GM18858 (cell line): ENCODE results near the gene NRIP1.

ENCODE experiments used
- ATAC-seq: cut with Tn5 transposase; IDR thresholded peaks from one replicate; pipeline ENCODE4 v1.9.1; 2021; ENCODE audit not compliant: unreplicated experiment

Gene NRIP1

DNA sequence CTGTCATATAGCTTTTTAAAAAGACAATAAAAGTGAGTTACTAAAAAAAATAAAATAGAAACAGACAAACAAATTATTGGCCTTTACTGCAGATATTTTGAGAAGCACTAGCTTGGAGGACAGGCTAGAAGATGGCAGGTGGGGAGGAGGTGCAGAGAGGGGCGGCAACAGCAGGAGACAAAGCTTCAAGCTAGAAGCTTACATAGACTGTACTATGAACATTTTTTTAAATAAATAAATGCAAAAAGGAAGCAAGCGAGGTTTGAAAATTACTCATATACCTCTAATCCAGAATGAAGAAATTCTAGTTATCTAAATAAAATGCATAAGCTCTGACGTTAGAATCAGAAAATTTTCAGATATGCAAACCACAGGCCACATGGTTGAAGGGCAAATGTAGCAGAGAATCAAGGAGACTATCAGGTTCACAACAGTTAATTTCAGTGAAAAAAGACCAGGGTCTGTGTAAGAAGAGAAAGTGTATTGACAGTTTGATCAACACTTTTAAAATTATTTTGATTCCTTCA is 54.9 kb downstream of the NRIP1 start:
- ATAC-seq: no peak

DNA sequence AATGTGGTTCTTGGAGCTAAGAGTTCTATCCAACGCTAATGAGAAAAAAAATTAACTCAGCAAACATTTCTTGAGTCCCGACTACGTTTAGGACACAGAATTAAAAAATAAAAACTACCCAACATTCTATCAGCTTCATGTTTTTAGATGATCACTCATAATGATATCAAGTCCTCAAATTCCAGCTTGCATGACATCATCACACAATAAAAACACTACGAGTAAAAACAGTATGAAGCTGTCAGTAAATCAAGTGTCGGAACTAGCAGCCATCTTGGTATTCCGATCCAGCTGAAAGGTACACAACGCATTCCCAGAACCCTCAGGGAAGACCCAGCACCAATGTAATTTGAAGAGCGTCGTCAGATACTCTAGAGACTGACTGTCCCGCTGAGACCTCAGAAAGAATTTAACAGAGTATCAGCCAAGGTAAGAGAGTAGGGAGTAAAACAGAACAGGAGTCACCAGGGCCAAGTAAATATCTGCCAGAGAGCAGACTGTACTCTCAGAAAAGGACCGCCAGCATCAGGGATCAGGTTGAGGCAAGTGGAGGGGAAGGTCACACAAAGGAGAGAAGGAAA is 57.0 kb downstream of the NRIP1 start:
- ATAC-seq: no peak

DNA sequence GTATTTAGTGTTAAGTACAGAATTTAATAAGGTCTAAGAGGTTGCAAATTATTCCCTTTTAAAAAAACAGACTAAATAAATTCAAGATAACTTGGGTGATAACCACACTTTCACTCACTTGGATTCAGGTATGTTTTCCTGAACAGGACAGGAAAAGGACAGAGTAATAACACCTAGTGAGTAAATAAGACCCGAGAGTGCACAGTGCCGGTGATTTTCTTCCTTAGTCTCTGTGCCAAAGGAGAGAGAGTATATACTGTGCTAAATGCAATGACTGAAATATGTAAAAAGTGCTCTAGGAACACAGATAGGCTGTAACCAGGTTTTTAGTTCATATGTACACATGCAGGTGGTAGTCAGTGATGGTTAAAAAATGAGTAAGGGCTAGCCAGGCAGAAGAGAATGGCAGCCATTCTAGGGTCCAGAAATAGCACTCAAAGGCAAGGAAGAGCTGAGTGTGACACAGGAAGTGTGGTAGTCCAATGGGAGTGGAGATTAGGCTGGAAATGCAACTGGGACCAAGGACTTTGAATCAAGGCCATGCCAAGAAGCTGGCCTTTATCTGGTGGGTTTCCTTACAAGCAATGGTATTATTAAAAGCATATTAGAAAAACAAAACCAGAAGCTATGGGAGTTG is 58.1 kb downstream of the NRIP1 start:
- no peak for ATAC-seq

DNA sequence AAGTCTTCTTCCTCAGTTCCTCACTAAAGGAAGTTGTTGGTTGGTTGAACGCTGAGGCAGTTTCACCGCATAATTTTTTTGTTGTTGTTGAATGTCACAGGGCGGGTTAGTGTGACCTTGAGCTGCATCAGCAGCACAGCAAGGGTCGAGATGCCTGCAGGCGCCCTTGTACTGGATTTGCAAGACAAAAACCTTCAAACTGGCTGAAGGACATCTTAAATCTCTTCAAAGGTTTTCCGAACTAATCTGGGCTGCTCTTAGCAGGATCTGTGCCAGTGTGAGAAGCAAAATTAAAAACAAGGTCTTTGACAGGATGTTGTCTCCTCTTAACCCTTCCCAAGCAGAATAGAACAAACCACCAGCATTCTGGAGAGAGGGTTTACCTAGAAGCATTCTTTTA is 59.4 kb downstream of the NRIP1 start:
- ATAC-seq: no peak

DNA sequence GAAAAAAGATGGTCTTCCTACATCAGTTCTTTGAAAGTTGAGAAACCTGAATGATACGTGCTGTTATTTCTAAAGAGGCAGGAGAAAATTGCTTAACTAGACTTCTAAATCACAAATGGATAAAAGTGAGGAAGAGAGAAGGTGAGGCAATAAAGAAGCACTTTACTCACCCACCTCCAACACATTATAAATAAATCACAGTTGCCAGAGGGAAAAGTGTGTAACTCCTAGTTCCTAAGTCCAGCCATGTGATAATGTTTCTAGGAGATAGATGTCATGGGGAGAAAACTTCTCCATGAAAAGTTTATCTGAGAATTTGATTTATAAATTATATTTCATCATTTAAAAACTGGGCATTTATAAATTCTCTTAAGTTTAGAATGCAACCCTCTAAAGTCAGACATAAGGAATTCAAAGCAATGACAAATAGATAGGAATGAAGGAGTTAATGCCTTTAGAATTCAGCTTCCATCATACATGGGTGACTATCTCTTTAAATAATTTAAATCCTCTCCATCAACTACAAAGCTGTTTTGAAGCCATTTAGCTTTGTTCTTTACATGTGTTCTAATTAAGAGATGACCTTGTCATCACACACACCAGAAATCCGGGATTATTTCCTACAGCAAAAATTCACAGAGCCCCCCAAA is 60.0 kb downstream of the NRIP1 start:
- ATAC-seq: no peak

DNA sequence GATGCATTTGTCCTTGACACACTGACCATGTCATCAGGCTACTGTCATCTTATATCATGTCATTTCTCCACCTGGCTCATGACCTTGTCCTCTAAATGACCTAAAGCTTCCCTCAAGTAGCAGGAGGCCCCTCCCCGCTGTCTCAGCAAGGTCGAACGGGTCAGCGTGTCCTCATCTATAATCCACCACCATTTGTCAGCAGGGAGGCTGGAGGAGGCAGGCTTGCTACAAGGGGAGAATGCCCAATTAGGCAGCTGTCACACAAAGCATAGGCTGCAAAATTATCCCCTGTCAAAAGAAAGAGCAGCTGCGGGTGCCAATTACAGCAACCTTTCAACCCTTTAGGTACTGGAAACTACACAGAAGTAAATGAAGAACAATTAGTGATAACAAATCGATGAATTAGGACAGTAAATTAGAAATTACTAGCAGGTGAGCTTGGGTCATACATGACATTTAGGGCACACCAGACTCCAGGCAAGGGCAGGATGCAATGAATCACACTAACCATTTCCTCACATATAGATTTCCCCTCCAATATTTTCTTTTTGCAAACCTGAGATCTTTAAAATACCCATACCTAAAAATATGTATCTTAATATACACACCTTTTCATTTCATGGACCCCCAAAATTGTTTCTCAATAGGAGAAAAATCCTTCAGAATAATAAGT is 61.2 kb downstream of the NRIP1 start:
- no peak for ATAC-seq

DNA sequence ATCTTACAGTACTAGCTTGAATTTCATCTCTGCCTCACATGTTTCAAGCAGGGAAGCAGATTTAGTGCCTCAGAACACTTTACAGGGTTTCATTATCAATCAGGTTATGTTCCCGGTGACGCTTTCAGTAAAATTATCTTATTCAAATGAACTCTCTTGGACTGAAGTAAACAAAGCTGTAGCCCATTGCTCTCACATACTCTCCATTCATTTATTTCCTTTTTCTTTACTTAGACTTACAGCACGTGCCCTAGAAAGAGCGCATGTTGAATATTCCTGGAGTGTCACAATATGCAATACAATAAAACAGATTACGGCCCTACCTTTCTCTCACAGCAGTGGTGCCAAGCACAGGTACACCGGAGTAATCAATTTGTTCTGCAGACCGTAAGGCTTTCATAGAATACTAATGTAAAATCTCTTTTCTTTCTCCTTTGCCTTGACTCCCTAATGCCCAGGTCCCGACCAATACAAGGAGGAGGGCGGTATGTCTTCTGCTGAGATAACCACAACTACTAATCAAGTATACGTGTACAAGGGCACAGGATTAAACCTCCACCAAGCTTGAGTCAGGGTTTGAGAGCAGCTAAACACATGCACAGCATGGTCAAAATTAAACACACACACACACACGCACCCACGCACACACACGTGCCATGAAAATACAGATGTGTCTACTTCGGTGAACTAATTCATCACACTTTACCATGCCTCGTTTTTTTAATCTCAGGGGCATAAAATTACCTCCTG is 62.8 kb downstream of the NRIP1 start:
- ATAC-seq: peak; percentile 92

DNA sequence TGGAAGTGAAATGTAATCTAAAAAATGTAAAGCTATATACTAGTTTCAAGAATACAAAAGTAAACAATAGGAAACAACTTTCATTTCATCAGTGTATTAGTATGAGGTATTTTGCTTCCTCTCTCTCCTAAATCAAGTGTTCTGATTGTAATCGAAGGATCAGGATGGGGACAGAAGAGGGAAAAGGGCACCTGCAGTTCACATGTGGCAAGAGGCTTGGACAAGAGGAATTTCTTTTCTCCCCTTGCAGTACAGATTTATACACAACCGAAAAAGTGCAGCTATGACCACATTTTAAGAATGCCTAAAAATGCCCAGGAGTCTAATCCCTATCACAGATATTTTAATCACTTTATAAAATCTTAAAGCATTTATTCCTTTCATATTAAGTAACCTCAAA is 63.7 kb downstream of the NRIP1 start:
- no peak for ATAC-seq

DNA sequence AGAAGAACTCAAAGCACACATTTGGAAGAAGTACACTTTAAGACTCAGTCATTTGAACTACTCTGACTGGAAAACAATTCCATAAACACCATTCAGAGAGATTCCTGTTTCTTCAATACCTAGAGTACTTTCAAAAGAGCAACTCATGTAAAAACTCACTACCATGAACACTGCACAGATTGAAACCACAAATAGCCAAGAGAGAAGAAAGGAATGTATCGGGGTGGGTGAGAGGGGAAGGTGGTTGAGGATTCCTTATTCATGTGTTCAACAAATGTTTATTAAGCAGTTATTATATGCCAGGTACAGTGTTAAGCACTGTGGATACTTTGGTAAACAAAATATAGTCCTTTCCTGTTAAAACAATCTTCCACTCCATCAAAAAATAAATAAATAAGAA is 64.7 kb downstream of the NRIP1 start:
- ATAC-seq: no peak

DNA sequence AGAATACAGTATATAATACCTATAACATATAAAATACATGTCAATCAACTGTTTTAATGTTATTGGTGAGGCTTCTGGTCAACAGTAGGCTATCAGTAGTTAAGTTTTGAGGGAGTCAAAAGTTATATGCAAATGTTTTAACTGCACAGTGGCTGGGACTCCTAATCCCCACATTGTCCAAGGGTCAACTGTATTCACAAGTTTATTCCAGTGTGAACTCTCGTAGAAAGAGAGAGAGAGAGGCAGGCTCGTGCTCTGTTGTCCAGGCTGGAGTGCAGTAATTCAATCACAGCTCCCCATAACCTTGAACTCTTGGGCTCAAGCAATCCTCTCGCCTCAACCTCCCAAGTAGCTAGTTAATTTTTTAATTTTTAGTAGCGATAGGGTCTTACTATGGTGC is 66.0 kb downstream of the NRIP1 start:
- no peak for ATAC-seq

DNA sequence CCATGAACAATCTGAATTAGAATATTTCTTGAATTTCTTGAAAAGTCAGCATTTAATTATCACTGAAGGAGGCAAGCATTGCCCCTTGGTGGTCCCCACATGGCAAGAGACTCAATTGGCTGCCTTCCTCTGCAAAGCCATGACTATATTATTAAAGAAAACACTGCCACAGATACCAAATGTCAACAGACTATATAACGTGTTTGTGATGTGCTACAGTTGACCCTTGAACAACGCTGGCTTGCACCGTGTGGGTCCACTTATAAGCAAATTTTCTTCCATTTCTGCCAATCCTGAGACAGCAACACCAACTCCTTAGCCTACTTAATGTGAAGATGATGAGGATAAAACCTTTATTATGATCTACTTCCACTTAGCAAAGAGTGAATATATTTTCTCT is 66.5 kb downstream of the NRIP1 start:
- no peak for ATAC-seq

DNA sequence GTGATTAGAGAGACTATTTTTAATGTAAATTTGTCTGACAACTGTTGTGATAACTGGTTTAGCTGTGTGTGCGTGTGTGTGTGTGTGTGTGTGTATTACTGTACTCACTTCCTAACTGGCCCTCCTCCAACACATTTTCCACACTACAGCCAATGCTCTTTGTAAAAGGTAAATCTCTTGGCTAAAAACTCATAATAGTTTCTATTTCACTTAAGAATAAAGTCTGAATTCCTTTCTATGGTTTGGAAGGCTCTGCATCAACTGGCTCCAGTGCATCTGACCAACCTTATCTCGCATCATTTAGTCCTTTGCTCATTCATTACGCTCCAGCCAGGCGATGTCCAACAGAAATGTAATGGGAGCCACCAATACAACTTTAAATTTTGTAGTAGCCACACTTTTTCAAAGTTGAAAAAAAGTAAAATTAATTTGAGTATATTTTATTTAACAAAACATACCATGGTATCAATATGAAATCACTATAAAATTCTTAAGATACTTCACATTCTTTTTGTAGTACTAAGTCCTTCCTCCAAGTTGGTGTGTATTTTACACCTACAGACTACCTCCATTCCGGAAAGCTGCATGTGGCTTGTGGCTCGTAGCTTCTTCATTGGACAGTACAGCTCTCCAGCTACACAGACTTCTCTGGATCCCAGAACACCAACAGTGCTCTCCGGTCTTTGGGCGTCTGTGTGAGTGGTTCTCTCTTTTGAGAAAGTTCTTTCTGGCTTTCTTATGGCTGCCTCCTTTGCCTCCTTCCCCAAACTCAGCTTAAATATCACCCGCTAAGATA is 68.9 kb downstream of the NRIP1 start:
- ATAC-seq: no peak

DNA sequence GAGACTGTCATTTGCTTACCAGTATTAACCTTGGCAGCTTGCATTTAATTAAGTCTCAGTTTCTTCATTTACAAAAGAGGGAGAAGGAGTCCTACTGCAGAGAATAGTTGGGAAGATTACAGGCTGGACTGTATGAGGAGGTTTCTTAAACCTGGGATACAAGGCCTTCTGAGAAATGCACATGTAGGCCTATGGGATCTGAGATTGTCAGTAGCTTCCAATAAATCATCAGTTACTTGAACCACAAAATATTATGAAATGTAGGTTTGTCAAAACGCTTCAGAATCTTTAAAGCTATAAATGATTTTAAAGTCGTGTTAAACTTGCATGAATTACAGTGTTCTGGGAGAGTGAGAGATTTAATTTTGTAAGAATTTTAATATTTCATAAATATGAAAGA is 69.6 kb downstream of the NRIP1 start:
- no peak for ATAC-seq

DNA sequence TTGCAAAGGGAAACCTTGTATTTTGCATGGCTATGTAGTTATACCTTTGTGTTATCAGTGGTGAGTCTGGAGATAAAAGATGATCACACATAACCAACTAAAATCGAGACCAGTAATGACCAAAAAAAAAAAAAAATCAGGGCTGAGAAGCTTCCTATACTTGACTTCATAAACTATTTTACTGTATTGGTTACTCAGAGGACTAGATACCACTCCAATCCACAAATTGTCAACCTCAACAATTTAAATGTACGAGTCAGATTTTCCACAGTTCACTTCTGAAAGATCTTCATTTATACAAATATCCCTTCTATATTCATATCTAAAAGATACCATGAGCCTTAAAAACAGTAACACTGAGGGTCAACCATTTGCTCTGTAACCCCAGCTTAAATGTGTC is 71.7 kb downstream of the NRIP1 start:
- ATAC-seq: no peak

DNA sequence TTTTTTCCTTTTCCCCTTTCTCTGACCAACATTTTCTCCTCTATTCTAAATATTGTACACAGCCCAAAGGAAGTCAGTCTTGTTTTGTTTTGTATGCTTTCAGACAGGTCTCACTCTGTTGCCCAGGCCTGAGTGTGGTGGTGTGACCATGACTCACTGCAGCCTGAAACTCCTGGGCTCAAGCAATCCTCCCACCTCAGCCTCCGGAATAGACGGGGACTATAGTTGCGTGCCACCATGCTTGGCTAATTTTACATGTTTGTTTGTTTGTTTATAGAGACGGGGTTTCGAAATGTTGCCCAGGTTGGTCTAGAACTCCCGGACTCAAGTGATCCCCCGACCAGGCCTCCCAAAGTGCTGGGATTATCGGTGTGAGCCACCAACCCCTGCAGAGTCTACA is 72.8 kb downstream of the NRIP1 start:
- ATAC-seq: no peak

DNA sequence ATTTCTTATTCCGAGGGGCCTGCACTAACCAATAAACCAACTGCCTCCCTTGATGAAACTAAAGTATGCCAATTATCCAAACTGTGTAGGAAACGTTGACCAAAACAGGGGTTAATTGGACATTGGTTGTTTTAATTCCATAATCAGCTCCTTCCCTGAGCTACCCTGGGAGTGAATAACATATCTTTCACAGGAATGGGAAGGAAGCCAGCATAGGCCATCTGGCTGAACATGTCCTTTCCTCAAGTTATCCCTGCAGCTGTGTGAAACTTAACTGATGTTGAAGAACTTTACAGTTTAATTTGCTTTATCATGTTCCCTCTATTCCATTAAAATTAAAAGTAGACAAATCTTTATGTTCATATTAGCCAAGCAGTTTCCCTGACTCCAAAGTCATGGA is 75.4 kb downstream of the NRIP1 start:
- no peak for ATAC-seq

DNA sequence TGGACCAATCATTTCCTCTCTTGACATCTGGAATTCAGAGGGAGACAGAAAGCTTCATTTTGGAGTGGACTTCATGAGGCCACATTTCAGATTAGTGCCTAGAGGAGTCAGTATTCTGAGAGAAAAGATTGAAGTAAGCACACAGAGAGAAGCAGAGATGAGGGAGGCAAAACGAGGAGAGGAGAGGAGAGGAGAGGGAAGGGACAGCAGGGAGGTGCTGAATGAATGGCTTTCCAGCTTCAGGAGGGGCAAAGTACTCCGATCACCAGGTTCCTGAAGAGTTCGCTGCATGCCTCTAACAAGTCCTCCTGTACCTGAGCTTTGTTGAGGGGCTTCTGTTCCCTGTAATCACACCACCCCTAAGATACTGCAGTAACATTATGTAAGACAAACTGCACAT is 76.0 kb downstream of the NRIP1 start:
- ATAC-seq: no peak

DNA sequence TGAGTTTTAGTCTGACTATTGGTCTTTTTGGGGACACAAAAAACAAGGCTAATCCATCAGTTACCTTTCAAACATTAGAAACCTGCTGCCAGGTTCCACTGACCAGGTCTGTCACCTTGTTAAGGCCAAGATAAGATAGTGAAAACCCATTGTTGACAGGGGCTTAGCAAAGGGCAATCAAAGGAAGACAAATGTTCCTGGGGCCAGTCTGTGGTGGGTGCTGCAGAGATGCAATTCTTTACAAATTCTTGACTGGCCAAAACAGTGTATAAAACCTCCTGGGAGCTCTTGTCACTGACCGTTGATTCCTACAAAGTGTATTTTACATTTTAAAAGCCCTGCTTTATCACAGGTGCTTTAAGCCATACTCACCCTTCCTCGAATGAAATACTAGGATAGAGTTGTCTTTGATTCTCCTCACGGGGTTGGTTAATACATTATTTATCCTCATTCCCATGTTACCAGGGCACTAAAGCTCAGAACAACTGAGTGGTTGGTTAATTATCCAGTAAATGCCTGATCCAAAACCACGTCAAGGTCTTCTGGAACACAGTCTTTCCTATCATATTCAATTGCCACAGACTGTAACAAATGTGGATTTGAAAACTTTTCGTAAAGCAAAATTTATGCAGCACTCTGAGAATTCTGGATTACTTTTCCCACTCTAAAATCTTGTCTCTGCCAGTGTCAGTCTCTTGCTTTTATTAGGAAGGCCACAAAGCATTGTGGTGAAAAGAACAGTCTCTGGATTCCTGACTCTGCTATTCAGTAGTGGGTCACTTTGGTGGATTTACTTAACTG is 77.2 kb downstream of the NRIP1 start:
- no peak for ATAC-seq

DNA sequence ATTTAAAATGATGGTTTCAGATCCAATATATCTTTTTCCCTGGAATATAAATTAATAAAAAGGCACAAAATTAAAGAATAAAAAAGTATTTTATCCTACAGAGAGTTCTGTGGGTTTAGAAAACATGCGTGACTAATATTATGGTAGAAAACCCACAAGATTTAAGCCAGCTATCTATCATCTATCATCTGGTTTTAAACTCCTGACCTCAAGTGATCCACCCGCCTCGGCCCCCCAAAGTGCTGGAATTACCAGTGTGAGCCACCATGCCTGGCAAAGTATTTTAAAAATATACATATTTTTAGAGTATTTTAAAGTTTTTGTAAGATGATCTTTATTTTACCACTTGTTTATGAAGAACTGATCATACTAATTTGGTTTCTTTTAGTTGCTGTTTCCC is 79.5 kb downstream of the NRIP1 start:
- no peak for ATAC-seq

DNA sequence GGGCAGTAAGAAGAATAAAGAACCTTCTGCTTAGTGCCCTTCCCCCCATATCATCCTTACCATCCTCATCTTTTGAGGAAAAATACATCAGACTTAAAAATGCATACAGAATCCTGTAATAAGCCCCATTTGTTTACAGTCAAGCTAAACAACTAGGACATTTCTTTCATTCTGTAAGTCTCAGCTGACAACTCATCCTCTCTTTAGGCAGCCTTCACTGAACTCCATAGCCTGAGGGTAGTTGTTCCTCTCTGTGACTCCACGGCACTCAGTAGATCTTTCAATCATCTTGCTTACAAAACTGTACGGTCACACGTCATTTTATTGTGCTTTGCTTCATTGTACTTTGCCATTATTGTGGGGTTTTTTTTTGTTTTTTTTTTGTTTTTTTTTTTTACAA is 82.5 kb downstream of the NRIP1 start:
- no peak for ATAC-seq
